Activated CD8-positive, alpha-beta memory T cell treated with anti-CD3 and anti-CD28 coated beads for 24 hours (primary cell): ENCODE data around the gene PACS1.

ENCODE experiments used
- DNase-seq: peaks from one replicate; pipeline ENCODE4 v3.0.0-alpha.2; 2020

The PACS1 gene

DNA sequence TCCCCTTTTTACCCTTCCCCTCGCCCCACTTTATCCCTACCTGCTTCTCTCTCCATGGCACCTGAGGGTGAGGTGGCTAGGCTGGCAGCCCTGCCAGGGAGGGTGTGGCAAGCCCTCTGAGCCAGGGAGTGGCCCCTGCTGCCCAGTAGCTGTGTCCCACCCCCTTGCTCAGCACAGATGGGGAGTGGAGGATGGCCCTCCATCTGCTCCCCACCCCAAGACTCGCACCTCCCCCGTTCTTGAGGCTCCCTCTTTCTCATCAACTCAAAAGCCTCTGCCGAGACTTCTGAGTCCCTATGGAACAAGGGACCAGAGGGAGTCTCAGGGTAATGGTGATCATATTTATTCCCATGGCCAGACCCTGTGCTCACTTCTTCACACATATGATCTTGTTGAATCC is 223.3 kb downstream of the PACS1 start:
- no peak for DNase-seq

DNA sequence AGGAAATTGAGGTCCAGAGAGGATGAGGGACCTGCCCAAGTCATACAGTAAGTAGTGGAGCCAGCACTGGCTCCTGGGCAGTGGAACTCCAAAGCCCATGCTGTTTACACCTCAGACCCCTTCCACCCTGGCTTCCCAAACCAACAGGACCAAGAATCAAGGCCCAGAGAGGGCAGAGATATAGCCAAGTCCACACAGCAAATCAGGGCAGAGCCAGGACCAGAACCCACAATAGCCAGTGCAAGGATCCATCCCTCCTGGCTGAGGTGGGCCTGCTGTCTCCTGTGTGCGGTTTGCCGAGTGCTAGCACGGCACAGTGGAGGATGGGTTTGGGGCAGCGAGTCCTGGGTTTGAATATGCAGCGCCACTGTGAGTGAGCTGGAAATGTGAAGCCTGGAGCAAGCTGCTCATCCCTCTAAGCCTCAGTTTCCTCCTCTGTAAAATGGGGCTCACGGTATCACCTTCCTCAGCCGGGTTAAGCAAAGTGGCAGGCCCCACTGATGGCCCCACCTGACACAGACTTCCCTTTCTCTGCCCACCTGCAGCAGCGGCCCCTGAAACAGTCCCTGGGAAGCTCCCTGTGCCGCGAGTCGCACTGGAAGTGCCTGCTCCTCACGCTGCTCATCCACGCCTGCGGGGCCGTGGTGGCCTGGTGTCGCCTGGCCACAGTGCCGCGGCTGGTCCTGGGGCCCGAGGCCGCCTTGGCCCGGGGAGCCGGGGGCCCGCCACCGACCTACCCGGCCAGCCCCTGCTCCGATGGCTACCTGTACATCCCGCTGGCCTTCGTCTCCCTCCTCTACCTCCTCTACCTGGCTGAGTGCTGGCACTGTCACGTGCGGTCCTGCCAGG is 223.9 kb downstream of the PACS1 start:
- no peak for DNase-seq
